SHP77 treated with DMSO at 0.1 percent for 48 hours (cell line): Measurements from ENCODE around the gene NEFH.

Experiments used
- DNase-seq: peaks from one replicate; lab custom pipeline; 2025; lab: John Stamatoyannopoulos, UW

NEFH gene

GRCh38 chr22:29503811-29504372 is 23.9 kb downstream of the NEFH start:
- DNase-seq: no peak

GRCh38 chr22:29509298-29509697 is 29.3 kb downstream of the NEFH start:
- DNase-seq: no peak

- DNase-seq: no peak
These were observed 29.8 kb downstream of the NEFH start for GRCh38 chr22:29509815-29510214.

- no peak for DNase-seq
These were observed 30.5 kb downstream of the NEFH start for GRCh38 chr22:29510542-29510941.

- no peak for DNase-seq
These were observed 31.3 kb downstream of the NEFH start for GRCh38 chr22:29511126-29511862.

- DNase-seq: no peak
These were observed 32.0 kb downstream of the NEFH start for GRCh38 chr22:29512031-29512430.

GRCh38 chr22:29517215-29517908 is 37.3 kb downstream of the NEFH start:
- no peak for DNase-seq

GRCh38 chr22:29518427-29518826 is 38.4 kb downstream of the NEFH start:
- DNase-seq: no peak

GRCh38 chr22:29519996-29520395 is 40.0 kb downstream of the NEFH start:
- DNase-seq: no peak

GRCh38 chr22:29520851-29521250 is 40.8 kb downstream of the NEFH start:
- DNase-seq: no peak

GRCh38 chr22:29521526-29521925 is 41.5 kb downstream of the NEFH start:
- DNase-seq: no peak

- no peak for DNase-seq
These were observed 43.7 kb downstream of the NEFH start for GRCh38 chr22:29523761-29524160.

GRCh38 chr22:29524442-29525191 is 44.6 kb downstream of the NEFH start:
- no peak for DNase-seq

GRCh38 chr22:29528144-29528543 is 48.1 kb downstream of the NEFH start:
- no peak for DNase-seq

GRCh38 chr22:29530716-29531115 is 50.7 kb downstream of the NEFH start:
- no peak for DNase-seq

- DNase-seq: no peak
These were observed 51.4 kb downstream of the NEFH start for GRCh38 chr22:29531419-29531818.

- DNase-seq: no peak
These were observed 56.4 kb downstream of the NEFH start for GRCh38 chr22:29536411-29536810.

GRCh38 chr22:29539105-29539504 is 59.1 kb downstream of the NEFH start:
- no peak for DNase-seq
